HFF-Myc (cell line): ENCODE measurements around the gene MOCS2.
A peak's percentile ranks its signal among the peaks of the same experiment; 100 is the strongest.

ENCODE experiments used
- DNase-seq: peaks from one replicate; pipeline ENCODE4 v3.0.0-alpha.2; 2011; ENCODE audit warnings: low read depth; ENCODE audit errors: extremely low read depth
- H3K4me3 ChIP-seq: replicated peaks from 2 replicates; pipeline ENCODE4 v1.5.1; 2011; ENCODE audit warnings: low read depth, mild to moderate bottlenecking, control low read depth, low read length
- TF ChIP-seq, protein P1 (sequence below): IDR thresholded peaks from 2 replicates; pipeline ENCODE4 v1.5.1; 2012; ENCODE audit warnings: mild to moderate bottlenecking, low read depth, low read length, control low read depth; ENCODE audit errors: missing control alignments

Gene MOCS2

DNA sequence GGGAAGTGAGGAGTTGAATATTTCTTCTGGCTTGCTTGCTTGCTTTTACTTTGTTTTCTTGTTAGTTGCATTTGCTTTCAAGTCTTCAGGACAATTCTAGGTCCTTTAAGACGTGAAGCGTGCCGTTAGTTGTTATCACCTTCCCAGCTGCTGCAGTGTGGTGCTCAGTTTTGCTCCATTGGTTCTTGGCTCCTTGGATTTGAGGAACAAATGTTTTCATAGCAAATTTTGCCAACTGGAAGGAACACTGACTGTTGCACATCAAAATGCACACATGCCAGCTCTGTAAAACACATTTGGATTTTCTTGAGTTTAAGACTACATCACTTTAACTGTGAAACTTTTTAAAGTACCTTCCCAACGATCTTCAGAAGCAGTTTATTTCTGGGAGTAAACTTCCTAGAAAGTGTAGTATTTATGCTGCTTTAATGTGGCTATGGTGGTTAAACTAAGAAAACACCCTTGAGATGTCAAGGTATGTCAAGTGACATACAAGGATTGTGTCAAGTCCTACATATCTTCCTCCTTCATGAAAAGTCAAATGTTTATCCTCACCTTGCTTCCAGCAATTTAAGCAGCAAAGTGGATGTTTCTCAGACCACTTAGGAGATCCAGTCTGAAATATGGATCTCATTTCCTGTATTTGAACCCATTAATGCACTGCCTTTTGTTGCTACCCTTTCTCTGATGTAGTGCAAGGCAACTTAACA, 24.9 kb downstream of the MOCS2 start:
- TF ChIP-seq, protein P1, sequence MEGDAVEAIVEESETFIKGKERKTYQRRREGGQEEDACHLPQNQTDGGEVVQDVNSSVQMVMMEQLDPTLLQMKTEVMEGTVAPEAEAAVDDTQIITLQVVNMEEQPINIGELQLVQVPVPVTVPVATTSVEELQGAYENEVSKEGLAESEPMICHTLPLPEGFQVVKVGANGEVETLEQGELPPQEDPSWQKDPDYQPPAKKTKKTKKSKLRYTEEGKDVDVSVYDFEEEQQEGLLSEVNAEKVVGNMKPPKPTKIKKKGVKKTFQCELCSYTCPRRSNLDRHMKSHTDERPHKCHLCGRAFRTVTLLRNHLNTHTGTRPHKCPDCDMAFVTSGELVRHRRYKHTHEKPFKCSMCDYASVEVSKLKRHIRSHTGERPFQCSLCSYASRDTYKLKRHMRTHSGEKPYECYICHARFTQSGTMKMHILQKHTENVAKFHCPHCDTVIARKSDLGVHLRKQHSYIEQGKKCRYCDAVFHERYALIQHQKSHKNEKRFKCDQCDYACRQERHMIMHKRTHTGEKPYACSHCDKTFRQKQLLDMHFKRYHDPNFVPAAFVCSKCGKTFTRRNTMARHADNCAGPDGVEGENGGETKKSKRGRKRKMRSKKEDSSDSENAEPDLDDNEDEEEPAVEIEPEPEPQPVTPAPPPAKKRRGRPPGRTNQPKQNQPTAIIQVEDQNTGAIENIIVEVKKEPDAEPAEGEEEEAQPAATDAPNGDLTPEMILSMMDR: no peak
- DNase-seq: no peak
- H3K4me3 ChIP-seq: no peak overlapping the region

DNA sequence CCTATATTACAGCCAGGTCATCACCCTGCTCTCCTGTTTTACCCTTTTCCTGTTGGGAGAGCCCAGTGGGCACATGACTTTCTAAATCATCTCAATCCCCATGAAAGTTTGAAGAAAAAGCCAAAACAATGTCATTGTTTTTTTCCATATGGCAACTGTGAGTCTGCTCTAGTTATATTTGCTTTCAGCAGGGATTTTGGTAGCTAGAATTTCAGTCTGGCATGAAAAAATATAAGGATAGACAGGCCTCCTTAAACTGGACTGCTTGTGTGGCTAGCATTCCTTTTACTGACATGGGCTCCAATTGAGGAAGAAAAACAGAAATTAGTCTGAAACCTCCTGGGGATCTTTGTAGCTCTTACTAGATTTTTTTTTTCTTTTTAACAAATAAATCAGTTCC, 25.6 kb downstream of the MOCS2 start:
- no peak for DNase-seq
- no peak overlapping the region for H3K4me3 ChIP-seq
- TF ChIP-seq, protein P1: no peak

DNA sequence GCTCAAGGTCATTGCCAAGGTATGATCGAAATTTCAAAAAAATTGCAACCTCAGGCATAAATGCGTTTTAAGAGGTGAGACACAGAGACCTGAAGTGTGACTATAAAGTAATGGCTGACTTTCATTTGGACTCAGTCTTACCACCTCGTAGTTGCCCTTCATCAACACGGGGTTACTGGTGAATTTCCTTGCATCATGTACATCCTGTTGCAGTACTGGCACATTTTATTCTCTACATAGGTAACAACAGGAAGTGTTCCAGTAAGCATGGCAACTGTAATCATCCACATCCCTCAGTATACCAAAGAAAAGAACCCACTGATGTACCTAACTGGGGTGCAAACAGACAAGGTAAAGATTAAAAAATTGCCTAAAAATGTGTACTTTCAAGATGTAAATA, 29.3 kb downstream of the MOCS2 start:
- no peak for DNase-seq
- TF ChIP-seq, protein P1: no peak

DNA sequence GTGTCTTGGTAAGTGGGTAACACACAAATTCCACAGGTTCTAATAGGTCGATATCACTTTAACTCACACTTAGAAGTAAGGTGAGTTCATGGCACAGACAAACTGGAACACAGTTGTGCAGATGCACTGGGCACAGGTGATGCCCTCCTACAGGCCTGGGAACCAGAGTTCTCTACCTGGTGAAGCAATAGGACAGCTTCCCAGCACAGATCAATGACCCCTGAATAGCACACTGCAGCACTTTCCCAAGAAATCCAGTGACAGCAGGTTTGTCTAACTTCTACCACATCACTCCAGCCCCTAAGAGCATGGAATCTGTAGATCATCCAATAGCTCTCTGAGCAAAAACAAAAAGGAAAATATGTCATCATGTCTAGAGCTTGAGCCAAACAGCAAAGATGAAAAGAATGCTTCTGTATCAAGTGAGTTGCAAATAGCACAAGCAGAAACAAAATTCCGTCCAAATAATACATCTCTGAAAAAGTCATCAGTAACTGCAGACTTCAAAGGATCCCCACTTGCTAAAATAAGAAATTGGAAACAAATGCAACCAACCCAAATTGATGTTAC, 33.5 kb downstream of the MOCS2 start:
- DNase-seq: no peak
- H3K4me3 ChIP-seq: no peak overlapping the region
- TF ChIP-seq, protein P1: no peak

More for the DNA sequence above, 29.3 kb downstream of the MOCS2 start:
- H3K4me3 ChIP-seq: no peak overlapping the region

DNA sequence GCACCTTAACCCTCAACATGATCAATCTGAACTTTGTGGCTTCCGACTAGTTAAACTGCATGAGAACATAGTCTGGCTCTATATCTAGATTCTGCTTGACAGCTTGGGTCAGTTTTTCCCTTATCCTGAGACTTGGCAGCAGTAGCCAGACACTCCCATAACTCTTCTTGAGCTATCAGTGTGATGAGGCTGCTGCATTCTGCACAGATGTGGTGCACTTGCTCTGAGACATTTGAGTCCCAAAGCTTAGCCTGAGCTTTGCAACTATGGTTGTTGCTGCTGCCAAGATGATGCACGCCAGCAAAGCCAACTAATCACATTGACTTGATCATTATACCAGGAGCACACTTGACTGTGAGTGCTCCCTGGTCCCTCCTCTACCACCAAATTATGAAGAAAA, 36.2 kb downstream of the MOCS2 start:
- H3K4me3 ChIP-seq: no peak overlapping the region
- no peak for DNase-seq
- TF ChIP-seq, protein P1: no peak

DNA sequence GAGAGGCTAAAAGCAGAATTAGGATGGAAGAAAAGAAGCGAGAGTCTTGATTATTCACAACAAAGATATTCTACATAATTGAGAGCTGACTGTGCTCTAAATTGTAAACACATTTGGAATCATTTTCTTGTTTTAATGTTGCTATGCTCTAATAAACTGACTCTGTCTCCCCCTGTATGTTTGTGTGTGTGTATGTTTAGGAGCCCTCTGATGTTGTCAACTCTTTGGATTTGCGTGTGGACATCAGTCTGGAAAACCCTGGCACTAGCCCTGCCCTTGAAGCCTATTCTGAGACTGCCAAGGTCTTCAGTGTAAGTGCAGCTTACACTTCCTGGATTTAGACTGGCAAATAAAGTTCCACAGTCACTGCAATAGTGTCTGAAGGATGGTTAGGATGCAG, 37.8 kb downstream of the MOCS2 start:
- no peak overlapping the region for H3K4me3 ChIP-seq
- TF ChIP-seq, protein P1: peak; percentile 34
- DNase-seq: peak; percentile 46
